Uterus (tissue), 4 donors: ENCODE measurements around the gene PTGIR. TPM values are rescaled to one million over a fixed set of nuclear protein-coding genes. Genes with fewer than 3 reads are reported as not detected.
"Not testable (repeated sequence)": the region's sequence is repeated elsewhere in the genome, so short reads cannot be mapped to it uniquely, and the experiment has no call there.

Experiments used
- DNase-seq, 2 donors: peaks; one replicate each; pipeline ENCODE4 v3.0.0-alpha.2; 2019 to 2020
- H3K27ac ChIP-seq, 2 donors: fragments of 200-600 bp; sonication (generic); 1 replicate in 1 of 2; 2 replicates in 1 of 2; pipeline ENCODE4 v1.5.1; 2016 to 2018
- H3K27me3 ChIP-seq, 2 donors: fragments of 200-600 bp; sonication (generic); one replicate each; pipeline ENCODE4 v1.5.1; 2018 to 2019; ENCODE audit warnings: control low read depth in 1 of 2
- H3K36me3 ChIP-seq, 2 donors: fragments of 200-600 bp; sonication (generic); one replicate each; pipeline ENCODE4 v1.5.1; 2019; ENCODE audit warnings: control low read depth in 1 of 2
- H3K4me1 ChIP-seq, 2 donors: fragments of 200-600 bp; sonication (generic); one replicate each; pipeline ENCODE4 v1.5.1; 2018 to 2019; ENCODE audit warnings: control low read depth in 1 of 2
- H3K4me3 ChIP-seq, 2 donors: fragments of 200-600 bp; sonication (generic); 1 replicate in 1 of 2; 2 replicates in 1 of 2; pipeline ENCODE4 v1.5.1; 2018 to 2019; ENCODE audit warnings: mild to moderate bottlenecking in 1 of 2
- H3K9me3 ChIP-seq, 2 donors: fragments of 200-600 bp; sonication (generic); one replicate each; pipeline ENCODE4 v1.5.1; 2019; ENCODE audit warnings: control low read depth in 1 of 2
- CTCF ChIP-seq, 4 experiments: fragments of 200-600 bp in 2 of 4; fragments of 450-650 bp in 2 of 4; sonication (generic) in 2 of 4; IDR thresholded peaks; one replicate each; pipeline ENCODE4 v1.5.1; 2016 to 2019; ENCODE audit warnings: antibody characterized with exemption in 4 of 4, mild to moderate bottlenecking in 2 of 4, moderate library complexity in 1 of 4
- POLR2A ChIP-seq, 2 donors: fragments of 450-650 bp; IDR thresholded peaks; one replicate each; pipeline ENCODE4 v1.6.1; 2016; ENCODE audit warnings: antibody characterized with exemption in 2 of 2, mild to moderate bottlenecking in 1 of 2, moderate library complexity in 1 of 2
- intact Hi-C: fragments of 100-400 bp; cut with DNase I; formaldehyde crosslinking; loops from one replicate; pipeline ENCODE4 v1.15.1; 2023; ENCODE audit warnings: low total_unique reads
- total RNA-seq, 4 donors: library from RNA; depleted of rRNA in 3 of 4; stranded (reverse); fragments of >200 nt in 3 of 4; gene quantifications; one replicate each; pipeline versions ENCODE4 v1.1.0 to v1.2.4, GENCODE V29; 2014 to 2023
- donor health status: DM: yes; HTN: yes; CAD: no.

The PTGIR gene
- total RNA-seq, 4 donors from 2014 or later: 0.51 to 6.1 (median 3.5) TPM

- Histone ChIP-seq H3K27ac (no peak overlapping the region), H3K9me3 (no peaks in the 10 kb centered on the region)
- intact Hi-C loops: no loop called here
Measured at GRCh38 chr19:46629546-46630025, 4.7 kb upstream of the PTGIR start.

GRCh38 chr19:46628970-46629369, 4.1 kb upstream of the PTGIR start:
- intact Hi-C loops, H3K4me3 ChIP-seq, H3K36me3 ChIP-seq, H3K27ac ChIP-seq, DNase-seq, H3K4me1 ChIP-seq, H3K27me3 ChIP-seq, H3K9me3 ChIP-seq: not testable (repeated sequence)

More at GRCh38 chr19:46629546-46630025, 4.7 kb upstream of the PTGIR start:
- H3K36me3 ChIP-seq: no peaks in the 10 kb centered on the region
- H3K4me1 ChIP-seq: peaks cover 0 to 7% of the 10 kb centered on the region in 2 donors
- no peak overlapping the region for H3K4me3 ChIP-seq
- no peak for DNase-seq
- TF ChIP-seq POLR2A (IDR thresholded peaks at IDR 0.05): no peak
- no peak for TF ChIP-seq CTCF (IDR thresholded peaks at IDR 0.05)
- no peaks in the 10 kb centered on the region for H3K27me3 ChIP-seq

- Histone ChIP-seq H3K9me3 (no peaks in the 10 kb centered on the region), H3K27me3 (no peaks in the 10 kb centered on the region), H3K36me3 (no peaks in the 10 kb centered on the region), H3K4me3 (no peak overlapping the region), H3K4me1 (peaks cover 0 to 7% of the 10 kb centered on the region in 2 donors), H3K27ac (peak overlapping the region; percentile 81 to 89)
- intact Hi-C loops: no loop called here
- no peak for DNase-seq
- TF ChIP-seq POLR2A (IDR thresholded peaks at IDR 0.05) (no peak), CTCF (IDR thresholded peaks at IDR 0.05) (no peak)
Measured at GRCh38 chr19:46626446-46626845, 1.6 kb upstream of the PTGIR start.

- Histone ChIP-seq H3K27ac (peak overlapping the region; percentile 81 to 89), H3K36me3 (no peaks in the 10 kb centered on the region), H3K9me3 (no peaks in the 10 kb centered on the region), H3K4me1 (peaks cover 0 to 7% of the 10 kb centered on the region in 2 donors), H3K4me3 (no peak overlapping the region), H3K27me3 (no peaks in the 10 kb centered on the region)
- peak in 1 of 2 donors; percentile 58 for DNase-seq
- TF ChIP-seq CTCF (IDR thresholded peaks at IDR 0.05) (no peak), POLR2A (IDR thresholded peaks at IDR 0.05) (no peak)
- intact Hi-C loops: no loop called here
Measured at GRCh38 chr19:46625731-46626130, 842 bp upstream of the PTGIR start.

- H3K27me3 ChIP-seq: no peaks in the 10 kb centered on the region
- H3K9me3 ChIP-seq: no peaks in the 10 kb centered on the region
- peaks cover 5 to 7% of the 10 kb centered on the region in 2 donors for H3K4me1 ChIP-seq
- intact Hi-C loops: loop anchor here (5.0 kb wide), 1 partner anchor 43 kb away; no protein-coding TSS in a partner anchor
- no peak for DNase-seq
- no peak overlapping the region for H3K4me3 ChIP-seq
- H3K36me3 ChIP-seq: no peaks in the 10 kb centered on the region
- H3K27ac ChIP-seq: peak overlapping the region; percentile 81 to 89
- TF ChIP-seq CTCF (IDR thresholded peaks at IDR 0.05) (no peak), POLR2A (IDR thresholded peaks at IDR 0.05) (no peak)
Measured at GRCh38 chr19:46623915-46624502, 880 bp downstream of the PTGIR start.
